ENCODE measurements around the gene RASGEF1C.

RASGEF1C gene

DNA sequence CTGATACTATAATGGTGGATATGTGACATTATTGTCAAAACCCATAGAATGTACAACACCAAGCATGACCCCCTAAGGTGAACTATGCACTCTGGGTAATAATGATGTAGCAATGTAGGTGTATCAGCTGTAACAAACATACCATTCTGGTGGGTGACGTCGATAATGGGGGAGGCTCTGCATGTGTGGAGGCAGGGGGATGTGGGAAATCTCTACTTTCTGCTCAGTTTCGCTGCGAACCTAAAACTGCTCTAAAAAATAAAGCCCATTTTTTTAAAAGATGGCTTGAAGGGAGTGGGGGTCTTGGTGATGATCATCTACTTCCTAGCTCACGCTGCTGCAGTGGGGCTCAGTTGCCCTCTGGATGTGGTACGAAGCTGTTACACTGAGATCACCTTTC lies 51.1 kb downstream of the RASGEF1C start:
- no peak for DNase-seq

- no peak for DNase-seq
These were observed 52.9 kb downstream of the RASGEF1C start for GRCh38 chr5:180156141-180156540.

- no peak for DNase-seq
These were observed 53.6 kb downstream of the RASGEF1C start for GRCh38 chr5:180155365-180155926.

DNA sequence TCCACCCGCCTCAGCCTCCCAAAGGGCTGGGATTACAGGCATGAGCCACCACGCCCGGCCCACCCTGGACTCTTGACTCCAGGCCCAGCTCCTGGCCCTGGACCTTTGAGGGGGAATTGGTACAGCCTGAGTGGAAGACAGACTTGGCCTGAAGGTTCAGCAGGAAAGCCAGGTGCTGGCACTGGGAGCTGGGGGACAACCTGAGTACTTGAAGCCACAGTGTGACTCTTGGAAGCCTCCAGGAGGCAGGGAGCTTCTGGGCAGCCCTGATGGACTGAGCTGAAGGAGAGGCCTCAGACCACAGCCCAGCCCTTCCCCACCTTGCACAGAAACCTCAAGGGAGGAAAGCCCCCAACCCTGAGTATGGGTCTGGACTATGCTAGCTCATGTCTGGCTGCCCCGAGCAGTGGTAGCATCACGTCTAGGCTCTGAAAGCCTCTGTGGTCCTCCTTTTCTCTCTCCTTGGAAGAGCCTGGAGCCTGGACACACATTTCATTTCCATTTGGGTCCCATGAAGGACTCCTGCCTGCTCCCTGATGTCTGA lies 54.1 kb downstream of the RASGEF1C start:
- DNase-seq, result no peak

DNA sequence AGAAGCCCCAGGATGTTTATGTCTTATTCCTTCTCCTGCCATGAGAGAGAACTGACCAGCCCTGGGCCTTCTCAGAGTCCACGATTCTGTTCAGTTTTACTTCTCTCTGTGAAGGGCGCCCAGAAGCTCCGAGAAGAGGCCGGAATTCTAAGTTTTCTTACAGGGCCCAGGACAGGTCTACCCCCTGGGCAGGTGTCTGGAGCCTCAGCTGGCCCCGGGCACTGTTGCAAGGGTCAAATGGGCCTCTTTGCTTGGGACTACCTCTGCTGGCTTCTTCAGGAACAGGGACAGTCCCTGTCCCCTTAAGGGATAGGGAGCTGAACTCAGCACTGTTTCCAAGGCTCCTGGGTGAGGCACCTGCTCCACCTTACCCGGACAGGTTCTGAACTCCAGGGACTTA lies 55.0 kb downstream of the RASGEF1C start:
- DNase-seq, result no peak

- DNase-seq, result no peak
These were observed 55.9 kb downstream of the RASGEF1C start for GRCh38 chr5:180153099-180153498.

DNA sequence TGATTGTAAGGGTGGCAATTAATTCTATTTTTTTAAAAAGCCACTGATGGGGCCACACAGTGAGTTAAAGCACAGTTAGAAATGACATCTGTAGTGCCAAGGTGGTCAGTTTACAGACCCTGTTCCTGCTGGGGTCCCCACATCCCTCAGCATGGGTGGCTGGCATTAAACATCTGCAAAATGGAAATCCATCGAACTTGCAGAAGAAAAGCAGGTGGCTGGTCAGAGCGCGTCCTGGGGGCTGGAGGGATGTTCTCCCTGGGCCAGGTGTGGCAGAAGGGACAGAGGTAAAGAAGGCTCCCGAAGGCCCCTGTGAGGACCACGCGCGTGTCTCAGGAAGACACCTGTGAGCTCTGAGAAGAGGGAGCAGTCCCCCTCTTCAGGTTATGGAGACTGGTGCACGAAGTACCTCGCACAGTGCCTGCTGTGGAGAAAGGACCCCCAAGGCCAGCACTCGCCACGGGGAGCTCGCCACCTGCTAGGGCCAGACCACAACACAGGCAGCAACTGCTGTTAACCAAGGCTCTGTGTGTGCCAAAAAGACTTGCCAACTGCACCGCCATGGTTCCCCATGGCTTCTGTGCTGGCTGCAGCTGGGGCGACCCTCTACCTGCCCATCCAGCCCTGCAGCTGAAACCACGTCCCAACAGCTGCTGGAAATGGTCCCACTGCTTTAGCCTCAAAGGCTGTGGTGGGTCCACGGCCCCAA lies 65.2 kb downstream of the RASGEF1C start:
- DNase-seq, result no peak

- no peak for DNase-seq
These were observed 66.0 kb downstream of the RASGEF1C start for GRCh38 chr5:180142824-180143610.

- DNase-seq, result no peak
These were observed 66.8 kb downstream of the RASGEF1C start for GRCh38 chr5:180142021-180142765.

DNA sequence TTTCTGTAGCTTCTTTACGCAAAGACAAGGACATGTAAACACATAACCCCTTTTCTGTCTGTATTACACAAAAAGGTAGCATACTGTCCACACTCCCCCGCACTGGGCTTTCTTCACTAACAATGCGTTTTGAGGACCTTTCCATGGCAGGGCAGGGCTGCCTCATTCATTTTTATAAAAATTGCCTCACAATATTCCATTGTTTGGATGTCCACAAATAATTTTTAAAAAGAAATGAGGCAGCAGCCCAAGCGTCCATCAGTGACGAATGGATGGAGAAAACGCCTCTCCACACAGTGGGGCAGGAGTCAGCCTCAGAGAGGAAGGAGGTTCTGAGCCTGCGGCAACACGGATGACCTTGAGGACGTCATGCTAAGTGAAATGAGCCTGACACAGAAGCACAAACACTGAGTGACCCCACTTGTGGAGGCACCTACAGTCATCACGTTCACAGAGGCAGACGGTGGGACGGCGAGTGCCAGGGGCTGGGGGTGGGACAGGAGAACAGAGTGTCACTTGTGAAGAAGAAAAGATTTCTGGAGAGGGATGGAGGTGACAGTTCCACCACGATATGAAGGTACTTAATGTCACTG lies 67.8 kb downstream of the RASGEF1C start:
- no peak for DNase-seq

- no peak for DNase-seq
These were observed 68.4 kb downstream of the RASGEF1C start for GRCh38 chr5:180140571-180140970.

DNA sequence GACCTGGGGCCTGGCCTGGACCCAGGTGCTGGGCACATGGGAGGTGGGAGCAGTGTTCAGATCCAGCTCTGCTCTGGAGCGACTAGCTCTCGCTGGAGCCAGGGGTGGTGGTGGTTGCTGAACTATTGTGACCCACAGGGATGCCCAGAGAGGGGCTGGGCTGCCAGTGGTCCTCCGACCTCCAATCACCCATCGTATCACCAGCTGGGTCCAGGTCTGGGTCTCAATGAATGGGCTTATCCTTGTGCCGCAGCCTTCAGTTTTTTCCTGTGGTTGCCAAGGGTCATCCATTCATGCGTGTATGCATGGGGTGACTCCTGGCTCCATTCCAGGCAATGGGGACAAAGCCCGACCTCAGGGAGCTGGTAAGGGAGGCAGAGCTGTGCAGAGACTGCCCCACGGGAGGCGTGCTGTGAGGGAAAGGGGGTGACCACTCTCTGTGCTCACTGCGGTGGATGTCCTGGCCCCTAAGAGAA lies 68.9 kb downstream of the RASGEF1C start:
- DNase-seq, result no peak

- no peak for DNase-seq
These were observed 69.3 kb downstream of the RASGEF1C start for GRCh38 chr5:180139731-180140055.

DNA sequence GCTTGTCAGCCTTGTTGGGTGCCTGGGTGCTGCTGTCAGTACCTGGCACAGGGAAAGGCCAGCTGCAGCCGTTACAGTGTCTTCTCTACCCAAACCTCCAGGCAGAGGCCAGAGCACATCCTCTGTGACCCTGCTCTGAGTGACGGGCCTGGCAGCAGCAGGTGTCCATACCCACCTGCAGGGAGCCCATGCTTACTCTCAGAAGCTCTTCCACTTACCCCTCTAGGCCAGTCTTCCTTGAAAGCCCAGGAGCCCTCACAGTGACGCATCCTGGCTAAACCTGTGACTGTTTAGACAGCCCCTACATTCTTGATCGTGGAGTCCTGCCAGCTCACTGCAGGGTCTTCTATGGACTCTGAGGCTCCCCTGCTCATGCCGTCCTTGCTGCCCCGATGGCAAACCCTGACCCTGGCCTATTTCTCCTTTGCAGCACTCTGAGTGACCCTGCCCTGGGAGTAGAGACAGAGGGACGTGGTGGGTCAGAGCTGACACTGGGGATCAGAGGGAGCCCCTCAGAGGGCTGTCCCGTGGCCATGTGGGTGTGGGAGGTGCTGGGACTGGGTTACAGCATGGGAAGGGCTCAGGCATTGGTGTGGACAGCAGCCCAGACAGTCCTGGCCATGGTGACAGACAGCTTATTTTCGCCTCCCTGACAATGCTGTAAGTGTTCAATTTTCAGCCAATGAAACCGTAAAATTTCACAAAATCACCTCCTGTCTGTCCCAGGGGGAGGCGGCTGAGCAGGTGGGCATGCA lies 69.9 kb downstream of the RASGEF1C start:
- no peak for DNase-seq

GRCh38 chr5:180138214-180138975 lies 70.6 kb downstream of the RASGEF1C start:
- no peak for DNase-seq

- no peak for DNase-seq
These were observed 71.4 kb downstream of the RASGEF1C start for GRCh38 chr5:180137401-180138213.

DNA sequence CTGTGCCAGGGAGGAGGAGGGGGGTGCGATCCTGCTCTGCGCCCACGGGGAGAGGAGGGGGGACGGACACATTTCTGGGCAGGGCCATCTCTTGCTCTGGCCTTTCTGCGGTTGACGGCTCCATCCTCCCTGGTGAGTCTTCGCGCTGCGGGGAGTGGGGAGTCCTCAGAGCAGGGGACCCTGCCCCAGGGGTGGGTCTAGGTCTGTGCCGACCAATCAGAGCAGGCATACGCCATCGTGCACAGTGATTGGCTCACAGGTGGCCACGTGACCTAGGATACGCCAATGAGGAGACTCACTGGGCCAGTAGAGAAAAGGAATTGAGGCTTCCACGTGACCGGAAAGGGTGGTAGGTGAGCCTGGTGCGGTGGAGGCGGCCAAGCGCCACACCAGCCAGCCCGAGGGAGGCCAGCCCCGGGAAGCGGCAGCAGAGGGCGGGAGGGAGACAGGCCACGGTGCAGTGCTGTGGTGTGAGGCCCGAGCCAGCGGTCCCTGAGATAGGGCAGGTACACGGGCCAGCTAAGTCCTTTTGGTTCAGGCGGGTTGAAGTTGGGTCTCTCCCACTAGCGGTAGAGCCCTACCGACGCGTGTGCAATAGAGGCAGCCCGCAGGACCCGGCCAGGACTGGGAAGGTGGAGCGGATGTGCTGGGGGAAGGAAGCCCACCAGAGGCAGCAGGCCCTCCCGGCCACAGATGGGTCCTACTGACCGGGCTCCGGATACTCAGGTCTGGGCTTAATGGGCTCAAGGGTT lies 72.2 kb downstream of the RASGEF1C start:
- DNase-seq, result no peak

DNA sequence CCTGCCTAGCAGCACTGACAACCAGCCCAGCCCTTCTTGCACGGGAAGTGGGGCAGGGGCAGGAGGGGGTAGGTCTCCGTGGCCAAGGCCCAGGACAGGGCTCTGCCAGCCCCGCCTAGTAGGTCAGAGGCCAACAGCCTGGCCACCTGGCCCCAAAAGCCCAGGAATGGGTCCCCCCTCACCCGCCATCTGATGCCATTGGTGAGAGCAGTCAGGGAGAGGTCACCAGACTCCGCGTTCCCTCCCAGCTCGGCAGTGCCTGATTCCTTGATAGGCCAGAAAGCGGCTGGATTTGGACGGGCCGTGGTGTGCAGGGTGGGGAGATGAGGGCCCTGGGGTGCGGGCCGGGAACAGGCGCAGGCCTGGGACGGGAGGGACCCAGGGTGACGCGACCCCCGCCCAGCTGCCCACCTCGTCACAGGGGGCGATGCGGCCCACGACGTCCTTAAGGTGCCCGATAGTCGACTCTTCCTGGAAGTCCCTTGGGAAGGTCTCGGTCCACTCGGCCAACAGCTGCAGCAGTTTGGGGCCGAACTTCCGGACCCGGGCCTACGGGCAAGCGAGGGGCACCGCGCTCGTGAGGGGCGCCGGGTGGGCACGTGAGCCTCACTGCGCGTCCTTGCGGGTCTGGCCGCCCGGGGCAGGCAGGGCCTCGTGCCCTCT lies 72.9 kb downstream of the RASGEF1C start:
- DNase-seq, result no peak
